ENCODE data around the gene ZBTB21.
"Not testable (repeated sequence)": the region's sequence is repeated elsewhere in the genome, so short reads cannot be mapped to it uniquely, and the experiment has no call there.

ZBTB21 gene

GRCh38 chr21:42006765-42007164 is 3.4 kb downstream of the ZBTB21 start:
- no peak overlapping the region for H3K4me3 ChIP-seq (ENCODE audit: low read length)
- peaks cover 11% of the 10 kb centered on the region for H3K4me1 ChIP-seq (ENCODE audit: insufficient read depth, low read length)
- H3K9me3 ChIP-seq (ENCODE audit: low read length): peaks cover 3% of the 10 kb centered on the region
- peaks cover 22% of the 10 kb centered on the region for H3K36me3 ChIP-seq (ENCODE audit: insufficient read depth, low read length)
- no peaks in the 10 kb centered on the region for H3K27me3 ChIP-seq (ENCODE audit: insufficient read depth, low read length)
- no peak overlapping the region for H2AFZ ChIP-seq (ENCODE audit: low read depth, low read length)

- peaks cover 11% of the 10 kb centered on the region for H3K9me3 ChIP-seq (ENCODE audit: low read length)
- no peak overlapping the region for H3K4me3 ChIP-seq (ENCODE audit: low read length)
- no peaks in the 10 kb centered on the region for H3K27me3 ChIP-seq (ENCODE audit: insufficient read depth, low read length)
- H2AFZ ChIP-seq (ENCODE audit: low read depth, low read length): no peak overlapping the region
- H3K36me3 ChIP-seq (ENCODE audit: insufficient read depth, low read length): peaks cover 42% of the 10 kb centered on the region
- H3K4me1 ChIP-seq (ENCODE audit: insufficient read depth, low read length): peaks cover 6% of the 10 kb centered on the region
Observed at GRCh38 chr21:42004406-42005199, 5.6 kb downstream of the ZBTB21 start.

GRCh38 chr21:42003051-42003461 is 7.1 kb downstream of the ZBTB21 start:
- Histone ChIP-seq H3K4me3 (ENCODE audit: low read length) (no peak overlapping the region), H2AFZ (ENCODE audit: low read depth, low read length) (no peak overlapping the region), H3K9me3 (ENCODE audit: low read length) (peaks cover 14% of the 10 kb centered on the region), H3K4me1 (ENCODE audit: insufficient read depth, low read length) (no peaks in the 10 kb centered on the region), H3K36me3 (ENCODE audit: insufficient read depth, low read length) (peaks cover 45% of the 10 kb centered on the region), H3K27me3 (ENCODE audit: insufficient read depth, low read length) (no peaks in the 10 kb centered on the region)

- Histone ChIP-seq H3K36me3 (ENCODE audit: insufficient read depth, low read length) (peaks cover 39% of the 10 kb centered on the region), H3K9me3 (ENCODE audit: low read length) (peaks cover 16% of the 10 kb centered on the region), H3K4me1 (ENCODE audit: insufficient read depth, low read length) (no peaks in the 10 kb centered on the region)
Observed at GRCh38 chr21:42002421-42002958, 7.7 kb downstream of the ZBTB21 start.

GRCh38 chr21:42001781-42002180 is 8.4 kb downstream of the ZBTB21 start:
- Histone ChIP-seq H3K4me1 (ENCODE audit: insufficient read depth, low read length) (no peaks in the 10 kb centered on the region), H3K27me3 (ENCODE audit: insufficient read depth, low read length) (no peaks in the 10 kb centered on the region), H3K9me3 (ENCODE audit: low read length) (peaks cover 17% of the 10 kb centered on the region), H3K36me3 (ENCODE audit: insufficient read depth, low read length) (peaks cover 39% of the 10 kb centered on the region), H2AFZ (ENCODE audit: low read depth, low read length) (no peak overlapping the region), H3K4me3 (ENCODE audit: low read length) (no peak overlapping the region)

More at GRCh38 chr21:42002421-42002958, 7.7 kb downstream of the ZBTB21 start:
- Histone ChIP-seq H3K4me3 (ENCODE audit: low read length) (no peak overlapping the region), H3K27me3 (ENCODE audit: insufficient read depth, low read length) (no peaks in the 10 kb centered on the region), H2AFZ (ENCODE audit: low read depth, low read length) (no peak overlapping the region)

- Histone ChIP-seq H3K36me3 (ENCODE audit: insufficient read depth, low read length) (peaks cover 39% of the 10 kb centered on the region), H3K9me3 (ENCODE audit: low read length) (peaks cover 22% of the 10 kb centered on the region), H2AFZ (ENCODE audit: low read depth, low read length) (no peak overlapping the region), H3K27me3 (ENCODE audit: insufficient read depth, low read length) (no peaks in the 10 kb centered on the region), H3K4me1 (ENCODE audit: insufficient read depth, low read length) (no peaks in the 10 kb centered on the region), H3K4me3 (ENCODE audit: low read length) (no peak overlapping the region)
Observed at GRCh38 chr21:42000908-42001307, 9.3 kb downstream of the ZBTB21 start.

- H3K27me3 ChIP-seq (ENCODE audit: insufficient read depth, low read length): no peaks in the 10 kb centered on the region
- H3K4me3 ChIP-seq (ENCODE audit: low read length): no peak overlapping the region
- no peak overlapping the region for H2AFZ ChIP-seq (ENCODE audit: low read depth, low read length)
- H3K9me3 ChIP-seq (ENCODE audit: low read length): peaks cover 26% of the 10 kb centered on the region
- H3K4me1 ChIP-seq (ENCODE audit: insufficient read depth, low read length): no peaks in the 10 kb centered on the region
- peaks cover 52% of the 10 kb centered on the region for H3K36me3 ChIP-seq (ENCODE audit: insufficient read depth, low read length)
Observed at GRCh38 chr21:41997657-41998056, 12.5 kb downstream of the ZBTB21 start.

- no peak overlapping the region for H2AFZ ChIP-seq (ENCODE audit: low read depth, low read length)
- peaks cover 18% of the 10 kb centered on the region for H3K9me3 ChIP-seq (ENCODE audit: low read length)
- no peaks in the 10 kb centered on the region for H3K27me3 ChIP-seq (ENCODE audit: insufficient read depth, low read length)
- H3K4me1 ChIP-seq (ENCODE audit: insufficient read depth, low read length): no peaks in the 10 kb centered on the region
- no peak overlapping the region for H3K4me3 ChIP-seq (ENCODE audit: low read length)
- H3K36me3 ChIP-seq (ENCODE audit: insufficient read depth, low read length): peaks cover 54% of the 10 kb centered on the region
Observed at GRCh38 chr21:41995577-41995976, 14.6 kb downstream of the ZBTB21 start.

- not testable (repeated sequence) for H3K4me1 ChIP-seq (ENCODE audit: insufficient read depth, low read length); H3K4me3 ChIP-seq (ENCODE audit: low read length); H3K27me3 ChIP-seq (ENCODE audit: insufficient read depth, low read length); H2AFZ ChIP-seq (ENCODE audit: low read depth, low read length)
- Histone ChIP-seq H3K36me3 (ENCODE audit: insufficient read depth, low read length) (peaks cover 51% of the 10 kb centered on the region), H3K9me3 (ENCODE audit: low read length) (peaks cover 17% of the 10 kb centered on the region)
Observed at GRCh38 chr21:41994613-41995012, 15.5 kb downstream of the ZBTB21 start.

GRCh38 chr21:41993744-41994143 is 16.4 kb downstream of the ZBTB21 start:
- peaks cover 48% of the 10 kb centered on the region for H3K36me3 ChIP-seq (ENCODE audit: insufficient read depth, low read length)
- H3K27me3 ChIP-seq (ENCODE audit: insufficient read depth, low read length): no peaks in the 10 kb centered on the region
- no peak overlapping the region for H3K4me3 ChIP-seq (ENCODE audit: low read length)
- H2AFZ ChIP-seq (ENCODE audit: low read depth, low read length): no peak overlapping the region
- no peaks in the 10 kb centered on the region for H3K4me1 ChIP-seq (ENCODE audit: insufficient read depth, low read length)
- H3K9me3 ChIP-seq (ENCODE audit: low read length): peaks cover 16% of the 10 kb centered on the region

- Histone ChIP-seq H3K9me3 (ENCODE audit: low read length) (peaks cover 12% of the 10 kb centered on the region), H3K4me3 (ENCODE audit: low read length) (no peak overlapping the region), H3K27me3 (ENCODE audit: insufficient read depth, low read length) (no peaks in the 10 kb centered on the region), H3K4me1 (ENCODE audit: insufficient read depth, low read length) (no peaks in the 10 kb centered on the region), H3K36me3 (ENCODE audit: insufficient read depth, low read length) (peaks cover 48% of the 10 kb centered on the region), H2AFZ (ENCODE audit: low read depth, low read length) (no peak overlapping the region)
Observed at GRCh38 chr21:41992576-41992975, 17.6 kb downstream of the ZBTB21 start.

GRCh38 chr21:41991659-41992058 is 18.5 kb downstream of the ZBTB21 start:
- no peak overlapping the region for H2AFZ ChIP-seq (ENCODE audit: low read depth, low read length)
- no peak overlapping the region for H3K4me3 ChIP-seq (ENCODE audit: low read length)
- no peaks in the 10 kb centered on the region for H3K27me3 ChIP-seq (ENCODE audit: insufficient read depth, low read length)
- H3K36me3 ChIP-seq (ENCODE audit: insufficient read depth, low read length): peaks cover 46% of the 10 kb centered on the region
- no peaks in the 10 kb centered on the region for H3K4me1 ChIP-seq (ENCODE audit: insufficient read depth, low read length)
- peaks cover 10% of the 10 kb centered on the region for H3K9me3 ChIP-seq (ENCODE audit: low read length)

GRCh38 chr21:41989698-41990097 is 20.5 kb downstream of the ZBTB21 start:
- peaks cover 3% of the 10 kb centered on the region for H3K9me3 ChIP-seq (ENCODE audit: low read length)
- peaks cover 45% of the 10 kb centered on the region for H3K36me3 ChIP-seq (ENCODE audit: insufficient read depth, low read length)
- H2AFZ ChIP-seq (ENCODE audit: low read depth, low read length): no peak overlapping the region
- no peaks in the 10 kb centered on the region for H3K27me3 ChIP-seq (ENCODE audit: insufficient read depth, low read length)
- no peaks in the 10 kb centered on the region for H3K4me1 ChIP-seq (ENCODE audit: insufficient read depth, low read length)
- no peak overlapping the region for H3K4me3 ChIP-seq (ENCODE audit: low read length)

Measured in neuron (in vitro differentiated cells).